HEK293T (cell line): Measurements from ENCODE around the gene CCDC127.

ENCODE experiments used
- ARNT ChIP-seq: fragments of 450-650 bp; IDR thresholded peaks from 2 replicates; pipeline ENCODE4 v1.6.1; 2017; ENCODE audit warnings: mild to moderate bottlenecking
- BHLHE40 ChIP-seq: fragments of 450-650 bp; IDR thresholded peaks from 2 replicates; pipeline ENCODE4 v1.6.1; 2016; ENCODE audit warnings: mild to moderate bottlenecking, moderate library complexity, borderline replicate concordance
- CTBP1 ChIP-seq: fragments of 450-650 bp; IDR thresholded peaks from 2 replicates; pipeline ENCODE4 v1.6.1; 2016; ENCODE audit warnings: borderline replicate concordance
- ELF4 ChIP-seq: fragments of 450-650 bp; IDR thresholded peaks from 2 replicates; pipeline ENCODE4 v1.6.1; 2017; ENCODE audit warnings: antibody characterized with exemption
- FOXA1 ChIP-seq: fragments of 450-650 bp; IDR thresholded peaks from 2 replicates; pipeline ENCODE4 v1.6.1; 2016; ENCODE audit warnings: mild to moderate bottlenecking
- FOXK2 ChIP-seq: fragments of 450-650 bp; IDR thresholded peaks from 2 replicates; pipeline ENCODE4 v1.6.1; 2016; ENCODE audit warnings: mild to moderate bottlenecking
- FOXM1 ChIP-seq: fragments of 450-650 bp; IDR thresholded peaks from 2 replicates; pipeline ENCODE4 v1.6.1; 2017; ENCODE audit warnings: mild to moderate bottlenecking, borderline replicate concordance
- HDGF ChIP-seq: fragments of 450-650 bp; IDR thresholded peaks from 2 replicates; pipeline ENCODE4 v1.6.1; 2017; ENCODE audit warnings: antibody characterized with exemption, borderline replicate concordance
- LEF1 ChIP-seq: fragments of 450-650 bp; IDR thresholded peaks from 2 replicates; pipeline ENCODE4 v1.6.1; 2017; ENCODE audit warnings: mild to moderate bottlenecking, borderline replicate concordance
- NFRKB ChIP-seq: fragments of 450-650 bp; IDR thresholded peaks from 2 replicates; pipeline ENCODE4 v1.6.1; 2016; ENCODE audit warnings: mild to moderate bottlenecking, moderate library complexity
- SP1 ChIP-seq: fragments of 450-650 bp; IDR thresholded peaks from 2 replicates; pipeline ENCODE4 v1.6.1; 2017
- SUZ12 ChIP-seq: fragments of 450-650 bp; IDR thresholded peaks from 2 replicates; pipeline ENCODE4 v1.6.1; 2016; ENCODE audit warnings: mild to moderate bottlenecking
- TARDBP ChIP-seq: fragments of 450-650 bp; IDR thresholded peaks from 2 replicates; pipeline ENCODE4 v1.6.1; 2016
- ZNF384 ChIP-seq: fragments of 450-650 bp; IDR thresholded peaks from 2 replicates; pipeline ENCODE4 v1.6.1; 2016

DNA sequence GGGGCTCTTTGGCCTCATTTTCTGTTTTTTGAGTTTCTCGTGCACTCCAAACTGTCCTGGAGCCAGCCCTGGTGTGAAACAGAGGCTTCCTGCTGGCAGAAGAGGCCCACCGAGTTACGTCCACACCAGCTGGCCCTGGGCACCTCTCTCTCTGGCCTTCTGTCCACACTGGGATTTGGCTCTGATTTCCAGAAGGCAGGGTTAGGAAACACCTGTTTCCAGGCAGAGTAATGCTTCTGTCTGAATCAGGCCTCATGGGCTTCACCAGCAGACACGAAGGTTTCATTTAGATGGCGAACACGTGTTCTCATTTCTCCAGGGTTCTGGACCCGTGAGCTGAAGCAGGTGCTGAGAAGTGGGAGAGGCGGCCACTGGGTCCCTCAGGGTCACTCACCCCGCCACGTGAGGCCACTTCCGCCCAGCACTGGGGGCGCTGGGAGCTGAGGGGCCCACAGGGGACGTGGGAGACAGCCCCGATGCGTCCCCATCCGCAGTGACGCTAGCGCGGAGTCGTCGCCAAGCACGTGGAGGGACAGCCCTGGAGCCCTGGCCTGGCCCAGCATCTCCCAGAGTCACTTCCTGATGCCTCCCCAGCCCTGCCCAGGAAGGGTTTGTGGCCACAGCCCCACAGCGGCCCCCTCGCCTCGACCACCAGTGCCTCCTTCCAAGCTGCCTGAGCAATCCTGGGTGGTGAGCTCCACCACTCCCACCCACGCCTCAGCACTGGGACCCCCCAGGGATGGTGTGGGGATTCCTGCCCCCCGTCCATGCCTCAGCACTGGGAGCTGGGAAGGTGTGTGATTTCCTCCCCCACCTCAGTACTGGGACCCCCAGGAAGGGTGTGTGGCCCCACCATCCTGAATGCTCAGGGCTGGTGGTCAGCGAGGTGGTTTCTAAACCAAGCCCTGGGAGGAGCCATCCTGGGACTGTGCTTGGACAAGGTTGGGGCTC lies 31.6 kb downstream of the CCDC127 start:
- TF ChIP-seq BHLHE40, result no peak
- no peak for TF ChIP-seq TARDBP
- TF ChIP-seq SP1, result no peak
- TF ChIP-seq FOXM1, result no peak
- no peak for TF ChIP-seq SUZ12
- TF ChIP-seq ARNT, result no peak
- TF ChIP-seq CTBP1, result no peak
- TF ChIP-seq FOXK2, result no peak
- no peak for TF ChIP-seq ZNF384
- no peak for TF ChIP-seq NFRKB
- TF ChIP-seq ELF4, result no peak
- TF ChIP-seq FOXA1, result no peak
- no peak for TF ChIP-seq LEF1
- no peak for TF ChIP-seq HDGF
